ENCODE measurements around the gene GPS2. TPM values are rescaled to one million over a fixed set of nuclear protein-coding genes. Genes with fewer than 3 reads are reported as not detected.

The GPS2 gene
- total and polyA plus RNA-seq, 10 donors = 54.1 to 123 (median 68.1) TPM

GRCh38 chr17:7313088-7313889 lies 1.9 kb downstream of the GPS2 start:
- Histone ChIP-seq H3K4me3 (no peak overlapping the region), H3K27ac (peak overlapping the region in 3 of 8 donors; percentile 93 to 99 (median 98)), H3K27me3 (replicated peaks in 1 of 7) (no peaks in the 10 kb centered on the region), H3K4me1 (peaks cover 40 to 87% (median 69%) of the 10 kb centered on the region in 6 donors), H3K36me3 (peaks cover 0 to 76% (median 61%) of the 10 kb centered on the region in 6 donors), H3K9me3 (no peaks in the 10 kb centered on the region)
- DNase-seq = no peak
- peak in 2 of 3 donors; percentile 28 to 57 for TF ChIP-seq POLR2AphosphoS5 (IDR thresholded peaks at IDR 0.05)
- TF ChIP-seq POLR2A (IDR thresholded peaks at IDR 0.05) = no peak
- peak in 1 of 11 experiments; percentile 21 for TF ChIP-seq CTCF (IDR thresholded peaks at IDR 0.05 in 8 of 11, conservative IDR thresholded peaks at IDR 0.05 in 3 of 11)
- 73 to 92% (median 85%) methylated on average over 7 of the region's 7 CpGs for WGBS, 5 donors
- intact Hi-C loops (cut with DNase I; ENCODE audit: low total_unique reads) = no loop called here

GRCh38 chr17:7312432-7313087 lies 2.6 kb downstream of the GPS2 start:
- DNase-seq = no peak
- H3K27ac ChIP-seq = peak overlapping the region in 2 of 8 donors; percentile 93 to 99
- peaks cover 40 to 87% (median 70%) of the 10 kb centered on the region in 6 donors for H3K4me1 ChIP-seq
- TF ChIP-seq POLR2AphosphoS5 (IDR thresholded peaks at IDR 0.05) = peak in 1 of 3 donors; percentile 20
- TF ChIP-seq CTCF (IDR thresholded peaks at IDR 0.05 in 8 of 11, conservative IDR thresholded peaks at IDR 0.05 in 3 of 11) = no peak
- no peak for TF ChIP-seq POLR2A (IDR thresholded peaks at IDR 0.05)
- H3K9me3 ChIP-seq = no peaks in the 10 kb centered on the region
- intact Hi-C loops (cut with DNase I; ENCODE audit: low total_unique reads) = no loop called here
- H3K4me3 ChIP-seq = no peak overlapping the region
- no peaks in the 10 kb centered on the region for H3K27me3 ChIP-seq (replicated peaks in 1 of 7)
- 61 to 89% (median 80%) methylated on average over 7 of the region's 7 CpGs for WGBS, 5 donors
- peaks cover 0 to 69% (median 54%) of the 10 kb centered on the region in 6 donors for H3K36me3 ChIP-seq

- H3K27me3 ChIP-seq (replicated peaks in 1 of 7) = no peaks in the 10 kb centered on the region
- no peak for DNase-seq
- intact Hi-C loops (cut with DNase I; ENCODE audit: low total_unique reads) = no loop called here
- H3K4me3 ChIP-seq = no peak overlapping the region
- 76 to 90% (median 85%) methylated on average over 7 of the region's 7 CpGs for WGBS, 5 donors
- H3K36me3 ChIP-seq = peaks cover 0 to 58% (median 46%) of the 10 kb centered on the region in 6 donors
- no peak for TF ChIP-seq CTCF (IDR thresholded peaks at IDR 0.05 in 8 of 11, conservative IDR thresholded peaks at IDR 0.05 in 3 of 11)
- no peak for TF ChIP-seq POLR2A (IDR thresholded peaks at IDR 0.05)
- no peak for TF ChIP-seq POLR2AphosphoS5 (IDR thresholded peaks at IDR 0.05)
- peak overlapping the region in 3 of 8 donors; percentile 34 to 100 (median 99) for H3K27ac ChIP-seq
- H3K9me3 ChIP-seq = no peaks in the 10 kb centered on the region
- H3K4me1 ChIP-seq = peaks cover 41 to 80% (median 69%) of the 10 kb centered on the region in 6 donors
These were observed 4.0 kb downstream of the GPS2 start for GRCh38 chr17:7311110-7311705.

Data from spleen (tissue), 11 donors.